ENCODE measurements around the gene FOXK2. TPM values are rescaled to one million over a fixed set of nuclear protein-coding genes. Genes with fewer than 3 reads are reported as not detected.
A peak's percentile ranks its signal among the peaks of the same experiment; 100 is the strongest.

FOXK2 gene
- total and polyA plus RNA-seq, 8 donors = 17.7 to 27.9 (median 19.8) TPM

DNA sequence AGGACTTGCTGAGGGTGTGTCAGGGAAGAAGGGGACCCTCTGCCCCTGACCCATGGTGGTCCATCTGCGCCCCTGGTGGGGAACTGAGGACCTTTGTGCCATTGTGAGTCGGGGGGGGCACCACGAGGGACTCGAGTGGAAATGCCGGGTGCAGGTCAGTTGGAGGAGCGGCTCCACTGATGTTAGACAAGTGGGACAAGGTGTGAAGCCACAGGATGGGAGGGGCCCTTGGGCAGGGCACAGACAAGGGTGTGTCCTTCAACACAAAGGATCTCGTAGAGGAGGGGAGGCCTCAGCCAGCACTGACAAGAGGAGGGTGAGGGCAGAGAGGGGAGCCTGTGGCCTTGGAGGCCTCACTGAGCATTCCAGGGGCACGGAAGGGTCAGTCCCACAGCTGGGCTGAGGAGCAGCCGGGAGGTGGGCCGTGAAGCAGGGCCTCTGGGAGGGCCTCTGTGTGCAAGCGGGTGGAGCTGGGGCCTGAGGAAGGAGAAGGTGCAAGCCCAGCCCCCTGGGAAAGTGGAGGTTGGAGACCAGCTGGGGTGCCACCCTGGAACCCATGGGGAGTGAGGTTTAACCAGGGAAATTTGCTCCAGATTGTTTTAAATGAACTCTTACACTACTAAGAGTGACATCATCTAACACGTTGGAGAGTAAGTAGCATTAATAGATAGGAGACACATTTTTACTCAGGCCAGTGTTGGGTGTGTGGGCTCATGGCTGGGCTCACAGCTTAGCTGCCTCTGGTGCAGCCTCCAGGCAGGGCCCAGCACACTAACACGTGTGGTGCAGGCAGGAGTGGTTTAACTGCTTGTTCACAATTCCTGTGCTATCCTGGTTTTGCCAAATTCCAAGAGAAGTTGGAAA is 33.1 kb upstream of the FOXK2 start:
- Histone ChIP-seq H3K4me1 (no peaks in the 10 kb centered on the region), H3K36me3 (peaks cover 6 to 44% (median 25%) of the 10 kb centered on the region in 3 donors), H3K4me3 (no peak overlapping the region), H3K9me3 (no peaks in the 10 kb centered on the region), H3K27me3 (no peaks in the 10 kb centered on the region), H3K27ac (no peak overlapping the region)
- no peak for ATAC-seq
- TF ChIP-seq, protein P1, sequence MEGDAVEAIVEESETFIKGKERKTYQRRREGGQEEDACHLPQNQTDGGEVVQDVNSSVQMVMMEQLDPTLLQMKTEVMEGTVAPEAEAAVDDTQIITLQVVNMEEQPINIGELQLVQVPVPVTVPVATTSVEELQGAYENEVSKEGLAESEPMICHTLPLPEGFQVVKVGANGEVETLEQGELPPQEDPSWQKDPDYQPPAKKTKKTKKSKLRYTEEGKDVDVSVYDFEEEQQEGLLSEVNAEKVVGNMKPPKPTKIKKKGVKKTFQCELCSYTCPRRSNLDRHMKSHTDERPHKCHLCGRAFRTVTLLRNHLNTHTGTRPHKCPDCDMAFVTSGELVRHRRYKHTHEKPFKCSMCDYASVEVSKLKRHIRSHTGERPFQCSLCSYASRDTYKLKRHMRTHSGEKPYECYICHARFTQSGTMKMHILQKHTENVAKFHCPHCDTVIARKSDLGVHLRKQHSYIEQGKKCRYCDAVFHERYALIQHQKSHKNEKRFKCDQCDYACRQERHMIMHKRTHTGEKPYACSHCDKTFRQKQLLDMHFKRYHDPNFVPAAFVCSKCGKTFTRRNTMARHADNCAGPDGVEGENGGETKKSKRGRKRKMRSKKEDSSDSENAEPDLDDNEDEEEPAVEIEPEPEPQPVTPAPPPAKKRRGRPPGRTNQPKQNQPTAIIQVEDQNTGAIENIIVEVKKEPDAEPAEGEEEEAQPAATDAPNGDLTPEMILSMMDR (IDR thresholded peaks at IDR 0.05) = no peak
- FAIRE-seq = no peak
- whole genome bisulfite sequencing, 2 donors = 84 to 90% methylated on average over 12 to 13 of the region's 13 CpGs
- intact Hi-C loops (cut with DNase I) = no loop called here
- peak in 1 of 6 donors; percentile 56 for DNase-seq

- no peak overlapping the region for H3K4me3 ChIP-seq
- FAIRE-seq (no peak), ATAC-seq (no peak), DNase-seq (peak in 1 of 6 donors; percentile 52)
- 92 to 93% methylated on average over 14 of the region's 14 CpGs for WGBS, 2 donors
- H3K27ac ChIP-seq = no peak overlapping the region
- no peaks in the 10 kb centered on the region for H3K4me1 ChIP-seq
- peaks cover 6 to 35% (median 25%) of the 10 kb centered on the region in 3 donors for H3K36me3 ChIP-seq
- no peaks in the 10 kb centered on the region for H3K27me3 ChIP-seq
- no peaks in the 10 kb centered on the region for H3K9me3 ChIP-seq
- TF ChIP-seq, protein P1 (IDR thresholded peaks at IDR 0.05) = no peak
- intact Hi-C loops (cut with DNase I) = no loop called here
These were observed 31.6 kb upstream of the FOXK2 start for GRCh38 chr17:82487910-82488309.

DNA sequence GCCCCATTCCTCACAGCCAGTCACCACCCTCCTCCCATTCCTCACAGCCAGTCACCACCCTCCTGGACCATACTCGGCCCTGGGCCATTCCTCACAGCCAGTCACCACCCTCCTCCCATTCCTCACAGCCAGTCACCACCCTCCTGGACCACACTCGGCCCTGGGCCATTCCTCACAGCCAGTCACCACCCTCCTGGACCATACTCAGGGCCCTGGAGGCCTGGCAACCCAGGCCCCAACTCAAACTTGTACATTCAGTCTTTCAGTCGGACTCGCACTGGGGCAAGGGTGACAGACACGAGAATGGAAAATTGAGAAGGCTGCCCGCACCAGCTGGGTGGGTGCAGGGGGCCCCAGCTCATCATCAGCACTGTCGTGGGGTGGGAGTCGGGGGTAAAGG is 30.4 kb upstream of the FOXK2 start:
- Histone ChIP-seq H3K27me3 (no peaks in the 10 kb centered on the region), H3K4me1 (no peaks in the 10 kb centered on the region), H3K9me3 (no peaks in the 10 kb centered on the region), H3K27ac (no peak overlapping the region), H3K4me3 (no peak overlapping the region), H3K36me3 (peaks cover 6 to 26% (median 22%) of the 10 kb centered on the region in 3 donors)
- TF ChIP-seq, protein P1 (IDR thresholded peaks at IDR 0.05) = no peak
- ATAC-seq (peak in 2 of 4 donors; percentile 10 to 24), DNase-seq (peak in 1 of 6 donors; percentile 19), FAIRE-seq (no peak)
- WGBS, 2 donors = 74 to 75% methylated on average over 8 of the region's 8 CpGs
- intact Hi-C loops (cut with DNase I) = no loop called here

GRCh38 chr17:82489851-82490511 is 29.6 kb upstream of the FOXK2 start:
- H3K9me3 ChIP-seq = no peaks in the 10 kb centered on the region
- H3K4me1 ChIP-seq = no peaks in the 10 kb centered on the region
- peaks cover 1 to 19% (median 14%) of the 10 kb centered on the region in 3 donors for H3K36me3 ChIP-seq
- FAIRE-seq (no peak), DNase-seq (no peak), ATAC-seq (no peak)
- intact Hi-C loops (cut with DNase I) = loop anchor here in 1 of 3 donors (10.0 kb wide), 1 partner anchor 135 kb away; the partner anchor contains the start of gene TEX19
- 91 to 93% methylated on average over 21 of the region's 21 CpGs for WGBS, 2 donors
- TF ChIP-seq, protein P1 (IDR thresholded peaks at IDR 0.05) = no peak
- no peak overlapping the region for H3K27ac ChIP-seq
- no peaks in the 10 kb centered on the region for H3K27me3 ChIP-seq
- no peak overlapping the region for H3K4me3 ChIP-seq
